ENCODE results near the gene OR1L1. TPM values are rescaled to one million over a fixed set of nuclear protein-coding genes. Genes with fewer than 3 reads are reported as not detected.

OR1L1 gene, protein sequence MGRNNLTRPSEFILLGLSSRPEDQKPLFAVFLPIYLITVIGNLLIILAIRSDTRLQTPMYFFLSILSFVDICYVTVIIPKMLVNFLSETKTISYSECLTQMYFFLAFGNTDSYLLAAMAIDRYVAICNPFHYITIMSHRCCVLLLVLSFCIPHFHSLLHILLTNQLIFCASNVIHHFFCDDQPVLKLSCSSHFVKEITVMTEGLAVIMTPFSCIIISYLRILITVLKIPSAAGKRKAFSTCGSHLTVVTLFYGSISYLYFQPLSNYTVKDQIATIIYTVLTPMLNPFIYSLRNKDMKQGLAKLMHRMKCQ
- total RNA-seq = not detected in 2 replicates

DNA sequence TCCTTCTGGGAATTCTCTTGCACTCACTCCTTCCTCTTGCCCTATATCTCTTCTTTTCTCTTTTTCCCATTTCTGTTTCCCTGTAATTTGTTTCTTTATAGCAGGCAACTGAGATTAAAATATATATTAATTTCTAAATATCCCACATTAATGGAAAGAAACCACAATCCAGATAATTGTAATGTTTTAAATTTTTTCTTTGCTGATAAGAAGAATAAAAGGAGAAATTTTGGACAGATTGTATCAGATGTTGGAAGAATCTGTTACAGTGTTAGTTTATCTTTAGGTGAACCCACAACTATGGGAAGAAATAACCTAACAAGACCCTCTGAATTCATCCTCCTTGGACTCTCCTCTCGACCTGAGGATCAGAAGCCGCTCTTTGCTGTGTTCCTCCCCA is at the start of gene OR1L1:
Gene OR1L1, plus strand, starts transcription at position 301 of the 400 bp plus-strand sequence. Its CDS starts 0 bp downstream, at position 301.

GRCh38 chr9:122614362-122614761 is 47.2 kb upstream of the OR1L1 start, which contains the start of gene OR1Q1:
Gene OR1Q1, plus strand, starts transcription at chr9:122614738. Its CDS starts 0 bp downstream, at chr9:122614738.

DNA sequence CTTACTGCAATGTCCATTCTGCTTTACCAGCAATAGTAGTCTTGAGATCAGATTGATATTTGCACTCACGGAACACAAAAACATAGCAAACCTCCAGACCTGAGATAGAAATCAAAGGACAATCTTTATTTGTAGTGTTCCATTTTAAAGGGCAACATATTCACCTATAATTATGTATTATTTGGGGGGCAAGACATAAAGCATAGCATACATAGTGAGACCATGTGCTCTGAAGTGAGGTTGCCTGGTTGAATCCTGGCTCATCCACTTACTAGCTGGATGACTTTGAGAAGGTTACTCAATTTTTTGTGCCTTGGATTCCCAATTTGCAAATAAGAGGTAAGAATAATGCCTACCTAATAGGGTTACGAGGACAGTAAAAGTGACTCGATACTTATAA is 4.0 kb upstream of the OR1L1 start, which contains the start of gene OR1B1:
Gene OR1B1, minus strand, starts transcription at position 101 of the 400 bp plus-strand sequence.

Other genes starting within 250 kb of the OR1L1 start
- gene OR1J1, start 183.8 kb upstream of the OR1L1 start, total RNA-seq = not detected in 2 replicates
- gene OR1J2, start 150.9 kb upstream of the OR1L1 start, total RNA-seq = not detected in 2 replicates
- not detected in 2 replicates for gene OR1J4, start 142.6 kb upstream of the OR1L1 start, total RNA-seq
- gene OR1N1, start 134.4 kb upstream of the OR1L1 start, total RNA-seq = not detected in 2 replicates
- gene OR1N2, start 108.6 kb upstream of the OR1L1 start, total RNA-seq = not detected in 2 replicates
- gene OR1L8, start 78.3 kb upstream of the OR1L1 start, total RNA-seq = not detected in 2 replicates
- gene OR1Q1, start 47.0 kb upstream of the OR1L1 start, total RNA-seq = not detected in 2 replicates
- gene OR1B1, start 4.1 kb upstream of the OR1L1 start, total RNA-seq = not detected in 2 replicates
- not detected in 2 replicates for gene OR1L3, start 13.4 kb downstream of the OR1L1 start, total RNA-seq
- not detected in 2 replicates for gene OR1L4, start 62.3 kb downstream of the OR1L1 start, total RNA-seq
- not detected in 2 replicates for gene OR1L6, start 80.6 kb downstream of the OR1L1 start, total RNA-seq
- gene OR5C1, start 127.2 kb downstream of the OR1L1 start, total RNA-seq = not detected in 2 replicates
- gene OR1K1, start 138.4 kb downstream of the OR1L1 start, total RNA-seq = not detected in 2 replicates
- 15.5 and 18.2 TPM in 2 replicates for gene PDCL, start 166.9 kb downstream of the OR1L1 start, total RNA-seq
- 16.1 and 17.8 TPM in 2 replicates for gene RC3H2, start 243.6 kb downstream of the OR1L1 start, total RNA-seq